Panc1 (cell line): ENCODE data around the gene KCNJ5. TPM values are rescaled to one million over a fixed set of nuclear protein-coding genes. Genes with fewer than 3 reads are reported as not detected.

Experiments
- ATAC-seq: fragments of 200-7000 bp; cut with Tn5 transposase; 2 replicates; pipeline ENCODE4 v1.9.1; 2020; ENCODE audit warnings: mild to moderate bottlenecking, moderate library complexity
- BruUV-seq: library from RNA; stranded (reverse); fragments of 400-500 nt; replicated peaks from 2 replicates; lab custom pipeline; 2021; lab: Mats Ljungman, UMichigan
- CTCF ChIA-PET: fragments of 300-600 bp; sonication (Branson Sonifier 250); formaldehyde crosslinking; loops from one replicate; lab custom pipeline; 2022; ENCODE audit warnings: antibody characterized with exemption; lab: Charles Lee
- POLR2A ChIA-PET: fragments of 300-600 bp; sonication (Branson Sonifier 250); formaldehyde crosslinking; loops from one replicate; lab custom pipeline; 2022; ENCODE audit warnings: antibody characterized with exemption; lab: Charles Lee
- DNase-seq: peaks from one replicate; pipeline ENCODE4 v3.0.0-alpha.2; 2010; ENCODE audit warnings: low read depth, low spot score
- H3K27ac ChIP-seq: 2 replicates; pipeline ENCODE4 v1.5.1; 2011; ENCODE audit warnings: mild to moderate bottlenecking, low read length, inconsistent platforms
- H3K27me3 ChIP-seq: fragments of 200-500 bp; sonication (Bioruptor generic); 2 replicates; pipeline ENCODE4 v1.6.0; 2014; ENCODE audit warnings: low read length, inconsistent platforms; ENCODE audit not compliant: control insufficient read depth, insufficient read depth
- H3K36me3 ChIP-seq: fragments of 200-500 bp; sonication (Bioruptor generic); 2 replicates; pipeline ENCODE4 v1.5.1; 2014; ENCODE audit warnings: inconsistent platforms, mild to moderate bottlenecking, low read length, moderate library complexity; ENCODE audit not compliant: control insufficient read depth, insufficient read depth
- H3K4me1 ChIP-seq: 2 replicates; pipeline ENCODE4 v1.5.1; 2011; ENCODE audit warnings: inconsistent platforms, mild to moderate bottlenecking, low read length, moderate library complexity; ENCODE audit not compliant: control insufficient read depth, insufficient read depth
- H3K4me3 ChIP-seq, 2 experiments: 2 replicates each; pipeline ENCODE4 v1.5.1; 2011 to 2012; ENCODE audit warnings: low read depth in 2 of 2, low read length in 2 of 2, mild to moderate bottlenecking in 2 of 2, inconsistent platforms in 1 of 2, moderate library complexity in 1 of 2
- H3K9me3 ChIP-seq: fragments of 200-500 bp; sonication (Bioruptor generic); 2 replicates; pipeline ENCODE4 v1.5.1; 2014; ENCODE audit warnings: low read depth, mild to moderate bottlenecking, inconsistent platforms, low read length, moderate library complexity; ENCODE audit not compliant: control insufficient read depth, insufficient read depth
- CTCF ChIP-seq: fragments of 450-650 bp; IDR thresholded peaks from 2 replicates; pipeline ENCODE4 v1.5.1; 2017; ENCODE audit warnings: mild to moderate bottlenecking
- POLR2AphosphoS5 ChIP-seq: IDR thresholded peaks from 2 replicates; pipeline ENCODE4 v1.6.1; 2012; ENCODE audit warnings: mild to moderate bottlenecking, low read depth, low read length, moderate library complexity
- REST ChIP-seq, 2 experiments: IDR thresholded peaks; 2 replicates each; pipeline ENCODE4 v1.6.1; 2011 to 2012; ENCODE audit warnings: low read depth in 2 of 2, control low read depth in 1 of 2, low read length in 1 of 2, mild to moderate bottlenecking in 1 of 2, moderate library complexity in 1 of 2; ENCODE audit not compliant: insufficient read depth in 1 of 2
- SIN3A ChIP-seq: IDR thresholded peaks from 2 replicates; pipeline ENCODE4 v1.6.1; 2012; ENCODE audit warnings: low read depth, mild to moderate bottlenecking, low read length, moderate library complexity, borderline replicate concordance; ENCODE audit not compliant: insufficient read depth
- TCF7L2 ChIP-seq: IDR thresholded peaks from 2 replicates; pipeline ENCODE4 v1.6.1; 2011; ENCODE audit warnings: mild to moderate bottlenecking, low read depth, low read length, inconsistent platforms
- in situ Hi-C: cut with HindIII; loops from 2 replicates; pipeline ENCODE4 v1.10.0; 2016; ENCODE audit warnings: low sequenced_read_pairs, low pct_unique_long_range_greater_than_20kb
- intact Hi-C: fragments of 100-400 bp; cut with micrococcal nuclease; formaldehyde crosslinking; loops from one replicate; pipeline ENCODE4 v1.10.0; 2022; ENCODE audit not compliant: unreplicated experiment
- total RNA-seq: library from RNA; stranded (reverse); gene quantifications from one replicate; pipeline ENCODE4 v1.2.1, GENCODE V29; 2021; ENCODE audit not compliant: unreplicated experiment

The KCNJ5 gene
- total RNA-seq, 1 experiment from 2014 or later = 0.28 TPM

DNA sequence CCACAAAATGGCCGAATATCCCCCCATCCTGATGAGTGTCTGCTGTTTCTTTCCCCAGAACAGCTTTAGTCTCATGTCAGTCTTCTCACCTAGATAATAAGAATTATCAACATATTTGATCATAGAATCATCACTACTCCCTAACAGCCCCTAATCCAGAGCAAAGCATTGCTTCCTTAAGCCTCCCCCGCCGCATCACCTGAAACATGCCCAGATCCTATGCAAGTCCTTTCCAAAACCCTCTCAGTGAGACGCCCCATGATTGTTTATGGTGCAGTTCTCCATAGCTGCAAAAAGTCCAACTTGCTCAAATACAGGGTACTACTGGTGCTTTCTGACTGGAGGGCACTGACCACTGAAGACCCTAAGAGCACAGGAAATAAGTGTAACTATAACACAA, 44.2 kb upstream of the KCNJ5 start:
- H3K4me3 ChIP-seq = no peak overlapping the region
- no peaks in the 10 kb centered on the region for H3K4me1 ChIP-seq
- POLR2A ChIA-PET = no interaction called here
- BruUV-seq = no TSS peak
- intact Hi-C loops (loop anchor here (5.0 kb wide), 1 partner anchor 815 kb away; no protein-coding TSS in a partner anchor), in situ Hi-C loops (loop anchor here (25.0 kb wide), 1 partner anchor 685 kb away; no protein-coding TSS in a partner anchor)
- no peaks in the 10 kb centered on the region for H3K36me3 ChIP-seq
- no peaks in the 10 kb centered on the region for H3K9me3 ChIP-seq
- TF ChIP-seq POLR2AphosphoS5 (no peak), REST (IDR thresholded peaks at IDR 0.05; ENCODE audit: insufficient read depth in 1 of 2, low read depth in 2 of 2, low read length in 1 of 2) (no peak), TCF7L2 (no peak), SIN3A (no peak), CTCF (no peak)
- H3K27ac ChIP-seq = no peak overlapping the region
- CTCF ChIA-PET = no interaction called here
- no peak for DNase-seq
- ATAC-seq = no peak
- H3K27me3 ChIP-seq = peaks cover 12% of the 10 kb centered on the region; the same call in 1 of the 2 replicates

DNA sequence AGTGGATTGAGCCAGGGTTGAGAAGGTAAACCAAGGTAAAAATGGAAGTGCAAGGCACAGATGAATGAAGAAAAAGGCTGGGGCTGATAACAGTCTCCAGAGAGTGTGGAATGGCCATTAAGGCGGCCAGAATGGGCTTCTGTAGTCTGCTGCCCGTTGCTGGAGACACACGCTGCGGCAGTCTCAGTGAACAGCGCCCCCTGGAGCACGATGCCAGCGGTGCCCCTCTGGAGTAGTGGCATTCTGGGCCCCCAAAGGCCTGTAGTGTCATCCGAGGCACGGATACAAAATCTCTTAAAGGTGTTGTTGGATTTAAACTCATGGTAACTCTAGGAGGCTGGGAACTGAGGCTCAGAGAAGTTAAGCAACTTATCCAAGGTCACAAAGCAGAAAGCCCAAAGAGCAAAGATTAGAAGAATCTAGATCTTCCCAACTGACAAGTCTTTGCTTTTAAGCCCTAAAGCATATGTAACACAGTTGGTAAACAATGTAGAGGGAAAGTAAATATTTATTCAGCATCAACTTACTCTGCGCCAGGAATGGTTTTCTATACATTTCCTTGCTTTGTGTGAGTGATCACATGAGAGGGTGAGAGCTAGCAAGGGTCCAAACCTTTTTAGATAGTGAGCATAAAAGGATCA, 42.2 kb upstream of the KCNJ5 start:
- ChIA-PET POLR2A (no interaction called here), CTCF (interaction anchor here (0.7 kb wide), 2 partner anchors 22 to 98 kb away, joined by 5 to 8 read pairs; no protein-coding TSS in a partner anchor)
- TF ChIP-seq SIN3A (no peak), POLR2AphosphoS5 (no peak), CTCF (peak; percentile 92), TCF7L2 (no peak), REST (IDR thresholded peaks at IDR 0.05; ENCODE audit: insufficient read depth in 1 of 2, low read depth in 2 of 2, low read length in 1 of 2) (no peak)
- Histone ChIP-seq H3K4me1 (no peaks in the 10 kb centered on the region), H3K27ac (no peak overlapping the region), H3K27me3 (peaks cover under 1% of the 10 kb centered on the region; the same call in 1 of the 2 replicates), H3K36me3 (no peaks in the 10 kb centered on the region), H3K4me3 (no peak overlapping the region), H3K9me3 (no peaks in the 10 kb centered on the region)
- DNase-seq = no peak
- peak; percentile 95 for ATAC-seq
- no TSS peak for BruUV-seq
- intact Hi-C loops = loop anchor here (5.0 kb wide), 1 partner anchor 817 kb away; no protein-coding TSS in a partner anchor
- in situ Hi-C loops = loop anchor here (25.0 kb wide), 1 partner anchor 687 kb away; no protein-coding TSS in a partner anchor
